IPS-11a (cell line): ENCODE data around the gene PLXNA4.

Experiments used
- H3K4me3 ChIP-seq: one replicate; pipeline ENCODE4 v1.5.1; 2013; ENCODE audit warnings: low read depth, low read length, control low read depth

PLXNA4 gene

DNA sequence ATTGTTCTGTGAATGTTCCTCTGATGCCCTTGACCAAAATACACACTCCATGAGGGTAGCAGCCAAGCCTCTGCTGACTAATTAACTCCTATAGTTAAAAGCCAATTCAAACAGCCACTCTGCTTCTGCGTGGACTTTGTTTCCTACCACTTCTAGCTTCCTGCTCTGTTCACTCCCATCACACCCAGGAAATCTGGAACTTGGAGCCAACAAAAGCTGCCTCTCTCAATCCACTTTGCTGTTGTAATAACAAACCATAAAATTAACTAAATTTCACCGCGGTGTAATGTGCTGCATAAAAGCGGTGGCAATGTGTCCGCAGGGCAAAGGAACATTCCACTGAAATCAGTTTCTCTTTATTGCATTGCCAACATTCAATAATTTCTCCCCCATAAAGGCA lies 239.5 kb downstream of the PLXNA4 start:
- no peak overlapping the region for H3K4me3 ChIP-seq

GRCh38 chr7:132333301-132333700 lies 243.0 kb downstream of the PLXNA4 start:
- no peak overlapping the region for H3K4me3 ChIP-seq

GRCh38 chr7:132328760-132329159 lies 247.5 kb downstream of the PLXNA4 start:
- no peak overlapping the region for H3K4me3 ChIP-seq

- H3K4me3 ChIP-seq, result no peak overlapping the region
These were observed 248.1 kb downstream of the PLXNA4 start for GRCh38 chr7:132328047-132328620.

DNA sequence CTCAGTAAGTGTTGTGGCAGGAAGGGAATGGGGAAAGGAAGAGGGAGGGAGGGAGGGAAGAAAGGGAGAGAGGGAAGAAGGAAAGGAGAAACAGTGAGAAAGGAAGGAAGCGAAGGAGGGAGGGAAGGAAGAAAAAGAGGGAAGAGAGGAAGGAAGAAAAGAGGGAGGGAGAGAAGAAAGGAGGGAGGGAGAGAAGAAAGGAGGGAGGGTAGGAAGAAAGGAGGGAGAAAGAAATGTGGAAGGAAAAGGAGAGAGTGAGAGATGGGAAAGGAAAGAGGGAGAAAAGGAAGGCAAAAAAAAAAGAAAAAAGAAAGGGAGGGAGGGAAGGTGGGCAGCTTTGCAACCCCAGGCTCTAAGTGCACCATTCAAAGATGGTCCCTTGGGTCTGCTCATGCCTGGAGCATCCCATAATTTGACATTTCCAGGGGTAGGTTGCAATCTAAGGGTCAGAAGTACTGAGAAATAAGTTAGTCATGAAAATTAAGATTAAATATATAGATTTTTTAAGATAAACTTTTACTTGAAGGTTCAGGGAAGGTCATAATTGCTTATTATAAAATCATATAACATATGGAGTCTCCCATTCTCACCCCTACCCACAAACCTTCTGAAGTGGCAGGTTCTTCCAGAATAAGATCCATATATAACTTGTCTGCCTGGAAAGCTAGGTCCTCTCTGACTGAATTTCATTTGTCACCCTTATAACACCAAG lies 249.2 kb downstream of the PLXNA4 start:
- H3K4me3 ChIP-seq, result no peak overlapping the region

DNA sequence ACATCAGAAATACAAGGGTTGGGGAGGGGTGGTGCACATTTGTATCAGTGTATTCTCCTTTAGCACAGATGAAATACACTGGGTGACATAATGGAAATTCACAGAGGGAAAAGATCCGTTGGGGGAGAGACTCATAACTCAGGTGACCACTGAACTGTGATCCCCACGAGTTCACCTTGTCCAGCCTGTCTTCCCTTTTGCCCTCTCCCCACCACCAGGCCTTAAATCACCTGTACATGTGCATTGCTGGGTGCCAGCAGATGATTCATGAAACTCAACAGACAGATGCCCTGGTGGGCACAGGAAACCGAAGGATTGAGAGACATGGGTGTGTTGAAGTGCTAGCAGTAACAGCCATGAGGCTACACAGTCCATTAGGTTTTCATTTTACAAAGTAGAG lies 253.3 kb downstream of the PLXNA4 start:
- H3K4me3 ChIP-seq, result no peak overlapping the region

DNA sequence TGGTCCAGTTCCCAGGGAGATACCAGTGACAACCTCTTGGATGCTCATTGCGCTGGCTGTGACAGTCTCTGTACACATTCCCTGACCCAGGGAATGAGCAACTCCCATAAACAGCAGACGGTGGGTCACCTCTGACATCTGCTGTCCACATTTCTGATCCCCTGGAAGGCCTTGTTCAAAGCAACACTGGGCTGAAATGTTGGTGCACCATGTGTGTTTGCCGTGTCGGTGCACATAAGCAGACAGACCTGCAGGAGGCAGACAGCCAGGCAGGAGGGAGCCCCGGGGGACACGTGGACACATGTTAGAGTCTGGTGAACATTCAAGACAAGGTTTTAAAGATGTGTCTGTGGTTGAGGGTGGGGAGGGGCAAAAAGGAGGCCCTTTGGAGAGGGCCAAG lies 254.9 kb downstream of the PLXNA4 start:
- no peak overlapping the region for H3K4me3 ChIP-seq

GRCh38 chr7:132319481-132319880 lies 256.8 kb downstream of the PLXNA4 start:
- no peak overlapping the region for H3K4me3 ChIP-seq

DNA sequence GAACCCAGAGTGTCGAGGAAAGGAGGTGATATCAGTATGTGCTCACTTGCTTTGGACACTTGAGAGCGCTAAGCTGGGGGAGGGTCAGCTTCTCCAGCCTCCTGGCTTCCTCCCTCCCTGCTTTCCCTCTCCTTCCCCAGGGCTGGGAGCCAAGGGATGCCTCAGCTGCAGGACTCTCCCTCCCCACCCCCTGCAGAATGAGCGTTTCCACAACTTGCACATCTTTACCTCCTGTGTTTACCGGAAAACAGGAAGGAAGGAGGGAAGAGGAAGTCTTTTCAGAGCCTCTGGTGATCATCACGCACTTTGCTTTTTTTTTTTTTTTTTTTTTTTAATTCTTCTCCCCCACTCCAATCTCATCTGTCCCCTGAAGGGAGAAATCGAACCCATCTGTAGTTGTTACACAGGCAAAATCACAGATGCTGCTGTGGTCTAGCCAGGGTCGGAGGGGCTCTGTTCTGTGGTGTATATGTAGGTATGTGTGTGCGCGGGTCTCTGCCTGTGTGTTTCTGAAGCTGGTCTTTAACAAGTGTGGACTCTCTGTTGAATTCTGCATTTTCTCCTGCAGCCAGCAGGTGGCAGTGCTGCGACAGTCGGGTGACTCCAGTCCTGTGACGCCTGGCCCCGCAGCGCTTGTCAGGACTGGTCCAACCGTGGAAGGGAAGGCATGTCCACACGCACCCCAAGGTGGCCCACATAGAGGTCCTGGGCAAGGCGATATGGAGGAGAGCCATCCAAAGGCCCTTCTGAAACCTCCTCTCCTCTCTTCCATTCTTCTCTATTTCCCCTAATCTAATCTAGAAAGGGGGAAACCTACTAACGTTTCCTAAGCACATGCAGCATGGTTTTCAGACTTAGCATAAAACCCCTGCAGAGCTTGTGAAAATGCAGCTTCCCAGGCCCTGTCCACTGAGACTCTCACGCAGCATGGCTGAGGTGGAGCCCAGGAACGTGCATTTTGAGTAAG lies 257.6 kb downstream of the PLXNA4 start:
- no peak overlapping the region for H3K4me3 ChIP-seq

- H3K4me3 ChIP-seq, result no peak overlapping the region
These were observed 258.4 kb downstream of the PLXNA4 start for GRCh38 chr7:132317701-132318351.

DNA sequence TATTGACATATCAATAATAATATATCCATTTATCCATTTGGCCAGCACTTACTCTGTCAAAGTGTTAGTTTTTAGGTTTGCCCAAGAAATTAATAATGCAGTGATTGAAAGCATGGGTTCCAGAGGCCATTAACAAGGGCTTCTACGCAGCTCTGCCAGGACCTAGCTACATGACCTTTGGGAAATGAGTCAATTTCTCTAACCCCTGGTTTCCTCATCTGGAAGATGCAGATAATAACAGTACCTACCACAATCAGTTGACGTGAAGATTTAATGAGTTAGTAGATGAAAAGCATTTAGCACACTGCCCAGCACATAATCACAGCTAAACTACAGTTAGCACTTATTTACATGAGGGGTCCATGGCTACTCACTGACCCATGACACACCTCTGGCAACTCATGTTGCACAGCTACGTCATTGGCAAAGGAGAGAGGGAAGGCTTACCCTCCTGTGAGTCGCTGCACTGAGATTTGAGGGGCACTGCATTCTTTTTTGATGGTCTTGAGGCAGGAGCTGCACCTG lies 263.7 kb downstream of the PLXNA4 start:
- H3K4me3 ChIP-seq, result no peak overlapping the region

GRCh38 chr7:132311733-132312132 lies 264.5 kb downstream of the PLXNA4 start:
- H3K4me3 ChIP-seq, result no peak overlapping the region

DNA sequence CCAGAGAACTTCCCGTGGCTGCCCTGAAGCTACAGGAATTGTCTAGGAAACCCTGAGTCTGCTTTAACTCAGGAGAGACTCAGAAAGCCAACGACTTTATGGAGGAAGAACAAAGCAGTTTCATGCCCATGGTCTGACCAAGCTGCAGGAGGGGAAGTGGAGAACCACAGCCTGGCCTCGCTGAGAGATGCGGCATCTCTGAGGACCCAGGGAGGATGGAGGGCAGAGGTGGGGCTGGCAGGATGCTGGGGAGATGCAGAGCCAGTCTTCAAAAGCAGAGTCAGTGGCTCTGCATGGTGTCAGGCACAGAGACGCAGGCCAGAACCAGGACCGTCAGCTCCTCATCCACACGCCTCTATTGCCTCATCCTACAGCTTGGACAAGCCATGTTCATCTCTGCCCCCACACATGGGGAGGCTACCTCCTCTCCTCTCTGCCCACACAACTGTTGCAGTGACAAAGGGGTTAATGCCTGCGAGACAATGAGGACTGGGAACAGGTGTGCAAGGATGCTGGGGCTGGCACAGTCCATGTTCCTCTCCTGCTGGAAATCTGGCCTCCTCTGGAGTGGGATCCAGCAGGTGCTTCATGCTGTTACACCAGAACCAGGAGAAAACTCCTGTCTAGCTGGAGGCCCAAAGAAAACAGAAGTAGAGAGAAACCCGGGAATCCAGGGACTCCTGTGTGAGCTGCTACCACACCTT lies 267.0 kb downstream of the PLXNA4 start:
- no peak overlapping the region for H3K4me3 ChIP-seq

DNA sequence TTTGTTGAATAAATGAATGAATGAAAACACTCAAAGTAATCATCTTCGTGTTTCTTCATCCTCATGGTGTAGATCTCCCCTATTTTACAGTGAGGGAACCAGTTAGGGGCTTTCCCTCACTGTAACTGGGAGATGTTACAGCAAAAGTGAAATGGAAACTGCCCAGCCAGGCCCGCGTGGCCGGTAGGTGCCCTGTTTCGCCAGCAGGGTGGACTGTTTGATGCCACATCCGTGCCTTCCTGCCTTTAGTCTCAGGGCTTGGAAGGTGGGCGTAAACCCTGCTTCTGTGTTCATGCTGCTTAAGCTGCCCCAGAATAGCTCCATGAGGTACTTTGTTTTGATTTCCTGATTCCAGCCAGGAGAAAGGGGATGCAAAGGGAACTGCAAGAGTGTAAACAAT lies 268.8 kb downstream of the PLXNA4 start:
- no peak overlapping the region for H3K4me3 ChIP-seq

- H3K4me3 ChIP-seq, result no peak overlapping the region
These were observed 275.5 kb downstream of the PLXNA4 start for GRCh38 chr7:132300599-132301277.

- no peak overlapping the region for H3K4me3 ChIP-seq
These were observed 277.5 kb downstream of the PLXNA4 start for GRCh38 chr7:132298790-132299189.

- no peak overlapping the region for H3K4me3 ChIP-seq
These were observed 279.4 kb downstream of the PLXNA4 start for GRCh38 chr7:132296820-132297219.

DNA sequence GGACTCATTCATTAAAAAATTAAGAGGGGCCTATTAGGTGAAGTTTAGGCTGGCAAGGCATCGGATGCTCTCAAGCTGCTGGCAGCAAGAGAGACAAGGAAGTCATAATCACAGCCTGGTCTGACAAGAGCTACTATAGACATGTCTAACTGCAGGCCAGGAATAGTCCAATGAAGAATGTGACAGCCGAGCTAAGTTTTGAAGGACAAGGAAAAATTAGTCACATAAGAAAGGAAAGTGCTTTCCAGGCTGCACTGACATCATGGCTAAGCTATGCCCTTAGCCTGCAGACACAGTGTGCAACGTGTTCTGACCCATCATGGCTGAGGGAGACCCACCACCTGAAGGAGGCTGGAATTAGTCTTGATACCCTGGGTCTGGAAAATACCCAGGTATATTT lies 281.1 kb downstream of the PLXNA4 start:
- H3K4me3 ChIP-seq, result no peak overlapping the region

DNA sequence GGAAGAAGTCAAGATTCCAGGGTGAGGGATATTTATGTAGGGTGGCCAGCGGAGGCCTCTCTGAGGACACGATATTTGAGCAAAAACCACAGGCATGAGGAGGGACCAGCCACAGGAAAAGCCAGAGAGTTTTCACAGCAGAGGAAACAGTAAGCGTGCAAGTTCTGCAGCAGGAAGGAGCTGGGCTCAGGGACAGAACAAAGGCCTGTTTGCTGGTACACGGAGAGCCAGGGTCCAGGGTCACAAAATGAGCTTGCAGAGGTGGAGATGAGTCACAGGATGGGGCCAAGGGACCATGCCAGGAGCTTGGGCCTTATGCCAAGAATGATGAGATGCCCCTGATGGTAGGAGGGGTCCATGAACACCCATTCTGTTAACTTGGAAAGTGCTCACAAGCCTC lies 283.5 kb downstream of the PLXNA4 start:
- no peak overlapping the region for H3K4me3 ChIP-seq

DNA sequence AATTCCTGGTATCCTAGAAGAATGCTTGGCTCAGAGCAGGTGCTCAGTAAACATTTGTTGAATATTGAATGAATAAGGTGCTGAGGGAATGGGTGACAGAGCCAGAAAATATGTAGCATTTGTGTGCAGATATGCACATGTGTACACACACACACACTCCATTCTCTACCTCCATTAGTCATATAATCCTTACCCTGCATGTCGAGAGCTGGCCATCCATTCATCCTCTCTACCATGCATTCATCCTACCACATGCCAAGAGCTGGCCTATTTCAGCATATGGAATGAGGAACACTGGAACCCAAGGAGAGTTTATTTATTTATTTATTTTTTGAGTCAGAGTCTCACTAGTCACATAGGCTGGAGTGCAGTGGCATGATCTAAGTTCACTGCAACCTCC lies 284.8 kb downstream of the PLXNA4 start:
- H3K4me3 ChIP-seq, result no peak overlapping the region
